Endothelial cell of umbilical vein (primary cell): ENCODE data around the gene FOSL2. TPM values are rescaled to one million over a fixed set of nuclear protein-coding genes. Genes with fewer than 3 reads are reported as not detected.

Experiments
- BruUV-seq: library from RNA; stranded (reverse); fragments of 400-500 nt; replicated peaks from 2 replicates; lab custom pipeline; 2021; lab: Mats Ljungman, UMichigan
- CTCF ChIA-PET: fragments of 300-600, 350-600 bp; sonication (Branson Sonifier 250); formaldehyde crosslinking; loops from one replicate; lab custom pipeline; 2021; ENCODE audit warnings: antibody characterized with exemption, inconsistent platforms; lab: Charles Lee
- POLR2A ChIA-PET: fragments of 300-600, 350-600 bp; sonication (Branson Sonifier 250); formaldehyde crosslinking; loops from one replicate; lab custom pipeline; 2021; ENCODE audit warnings: antibody characterized with exemption, inconsistent platforms; lab: Charles Lee
- DNase-seq: peaks from one replicate; pipeline ENCODE4 v3.0.0-alpha.2; 2011; ENCODE audit warnings: low read depth, low spot score
- FAIRE-seq: peaks from 2 replicates; lab custom pipeline; 2011; peaks lifted over from hg19 to GRCh38; lab: Jason Lieb, UNC
- H2AFZ ChIP-seq: 2 replicates; pipeline ENCODE4 v1.6.0; 2012; ENCODE audit warnings: low read depth, low read length, control low read depth, inconsistent platforms
- H3K27ac ChIP-seq: 2 replicates; pipeline ENCODE4 v1.5.1; 2011; ENCODE audit warnings: low read depth, mild to moderate bottlenecking, control low read depth, low read length, moderate library complexity; ENCODE audit not compliant: insufficient read depth
- H3K27me3 ChIP-seq, 2 experiments: 2 replicates each; pipeline versions ENCODE4 v1.6.0 to v1.6.1; 2011; ENCODE audit warnings: low read length in 2 of 2, mixed read lengths in 1 of 2; ENCODE audit not compliant: control insufficient read depth in 2 of 2, insufficient read depth in 2 of 2
- H3K36me3 ChIP-seq, 2 experiments: 2 replicates in 1 of 2; 3 replicates in 1 of 2; pipeline ENCODE4 v1.5.1; 2011; ENCODE audit warnings: low read length in 2 of 2, mild to moderate bottlenecking in 1 of 2, moderate library complexity in 1 of 2; ENCODE audit not compliant: control insufficient read depth in 2 of 2, insufficient read depth in 2 of 2; ENCODE audit errors: extremely low read depth in 1 of 2
- H3K4me1 ChIP-seq: 3 replicates; pipeline ENCODE4 v1.5.1; 2011; ENCODE audit warnings: mild to moderate bottlenecking, low read length; ENCODE audit not compliant: control insufficient read depth, insufficient read depth; ENCODE audit errors: extremely low read depth
- H3K4me2 ChIP-seq: 2 replicates; pipeline ENCODE4 v1.6.1; 2011; ENCODE audit warnings: low read length, control low read depth, mixed read lengths; ENCODE audit not compliant: insufficient read depth
- H3K4me3 ChIP-seq, 3 experiments: fragments of 200-600 bp in 1 of 3; sonication (generic), shearing (Covaris generic) in 1 of 3; replicated peaks in 1 of 3; 2 replicates each; pipeline ENCODE4 v1.5.1; 2011 to 2016; ENCODE audit warnings: control low read depth in 3 of 3, low read length in 3 of 3, mild to moderate bottlenecking in 2 of 3, inconsistent platforms in 1 of 3, low read depth in 1 of 3, moderate library complexity in 1 of 3; ENCODE audit not compliant: insufficient read depth in 1 of 3
- H3K79me2 ChIP-seq: 2 replicates; pipeline ENCODE4 v1.6.0; 2012; ENCODE audit warnings: low read length, inconsistent platforms; ENCODE audit not compliant: control insufficient read depth, insufficient read depth
- H3K9ac ChIP-seq: replicated peaks from 2 replicates; pipeline ENCODE3; 2011; ENCODE audit warnings: low read length, control low read depth; ENCODE audit not compliant: insufficient read depth; ENCODE audit errors: extremely low read depth
- H3K9me1 ChIP-seq: replicated peaks from 3 replicates; pipeline ENCODE4 v1.6.0; 2011; ENCODE audit warnings: mild to moderate bottlenecking, low read length; ENCODE audit not compliant: control insufficient read depth, insufficient read depth; ENCODE audit errors: extremely low read depth
- H3K9me3 ChIP-seq: replicated peaks from 2 replicates; pipeline ENCODE4 v1.5.1; 2012; ENCODE audit warnings: low read length, inconsistent platforms; ENCODE audit not compliant: control insufficient read depth, insufficient read depth
- H4K20me1 ChIP-seq: replicated peaks from 2 replicates; pipeline ENCODE3; 2011; ENCODE audit warnings: mild to moderate bottlenecking, low read length; ENCODE audit not compliant: control insufficient read depth, insufficient read depth; ENCODE audit errors: extremely low read depth
- CTCF ChIP-seq, 2 donors: IDR thresholded peaks; 1 replicate in 1 of 2; 2 replicates in 1 of 2; pipeline ENCODE4 v1.5.1; 2011; ENCODE audit warnings: low read length in 2 of 2, mild to moderate bottlenecking in 2 of 2, moderate library complexity in 2 of 2, control low read depth in 1 of 2, inconsistent platforms in 1 of 2, low read depth in 1 of 2; ENCODE audit not compliant: insufficient read depth in 1 of 2; ENCODE audit errors: extremely low read depth in 1 of 2
- EZH2 ChIP-seq: IDR thresholded peaks from 2 replicates; pipeline ENCODE4 v1.6.1; 2012; ENCODE audit warnings: borderline replicate concordance, low read depth, mild to moderate bottlenecking, moderate library complexity, low read length, inconsistent platforms; ENCODE audit not compliant: severe bottlenecking
- FOS ChIP-seq: IDR thresholded peaks from 2 replicates; pipeline ENCODE4 v1.6.1; 2011; ENCODE audit warnings: mild to moderate bottlenecking, low read length, moderate library complexity, borderline replicate concordance; ENCODE audit not compliant: insufficient read depth
- GATA2 ChIP-seq: IDR thresholded peaks from 2 replicates; pipeline ENCODE4 v1.7.0; 2011; ENCODE audit warnings: low read depth, mild to moderate bottlenecking, moderate library complexity, mixed read lengths, low read length; ENCODE audit not compliant: insufficient read length, insufficient read depth
- JUN ChIP-seq: IDR thresholded peaks from 2 replicates; pipeline ENCODE4 v1.6.1; 2011; ENCODE audit warnings: borderline replicate concordance, low read depth; ENCODE audit not compliant: insufficient read length, insufficient read depth
- MAX ChIP-seq: IDR thresholded peaks from 2 replicates; pipeline ENCODE4 v1.6.1; 2011; ENCODE audit not compliant: insufficient read depth, insufficient read length
- MYC ChIP-seq: IDR thresholded peaks from one replicate; pipeline ENCODE4 v1.6.1; 2011; ENCODE audit warnings: mild to moderate bottlenecking, low read depth, low read length
- POLR2A ChIP-seq: IDR thresholded peaks from 2 replicates; pipeline ENCODE4 v1.6.1; 2012; ENCODE audit warnings: low read depth, mild to moderate bottlenecking, control low read depth, low read length
- POLR2AphosphoS5 ChIP-seq: IDR thresholded peaks from 2 replicates; pipeline ENCODE4 v1.6.1; 2012; ENCODE audit warnings: low read depth, mild to moderate bottlenecking, control low read depth, low read length, moderate library complexity; ENCODE audit not compliant: insufficient read depth
- dilution Hi-C: fragments of 300-500 bp; cut with MboI; formaldehyde crosslinking; loops from one replicate; pipeline ENCODE4 v1.15.0; 2019; ENCODE audit warnings: low sequenced_read_pairs; ENCODE audit not compliant: extremely low pct_ligation_motif_present
- intact Hi-C: fragments of 100-400 bp; cut with micrococcal nuclease; formaldehyde crosslinking; loops from one replicate; pipeline ENCODE4 v1.10.0; 2022
- polyA plus RNA-seq, 4 experiments: library from polyadenylated mRNA; depleted of rRNA in 3 of 4; stranded (reverse) in 3 of 4; unstranded in 1 of 4; fragments of >200 nt; gene quantifications; 2 replicates each; pipeline versions ENCODE4 v1.2.1 to v1.2.3, GENCODE V29; 2011 to 2012; ENCODE audit warnings: missing spikeins in 1 of 4
- total RNA-seq: library from RNA; stranded (reverse); gene quantifications from 2 replicates; pipeline ENCODE4 v1.2.3, GENCODE V29; 2021

FOSL2 gene
- total and polyA plus RNA-seq, 2 donors (not counting 3 experiments of a cell fraction or from before 2014, with no cell fraction given): 43.9 to 85.3 TPM

GRCh38 chr2:28394331-28394877 is 1.7 kb downstream of the FOSL2 start:
- DNase-seq (peak; percentile 63), FAIRE-seq (peak; percentile 21)
- intact Hi-C loops (no loop called here), dilution Hi-C loops (no loop called here)
- H3K4me3 ChIP-seq: peak overlapping the region; percentile 77 to 97 (median 90)
- TF ChIP-seq POLR2AphosphoS5 (peak; percentile 42), POLR2A (peak; percentile 18), EZH2 (no peak), MYC (no peak)
- H3K4me2 ChIP-seq: peak overlapping the region; percentile 96
- no peaks in the 10 kb centered on the region for H3K9me1 ChIP-seq
- ChIA-PET CTCF (interaction anchor here (1.6 kb wide), 1 partner anchor 54 kb away, joined by 4 read pairs; no protein-coding TSS in a partner anchor), POLR2A (no interaction called here)
- no peaks in the 10 kb centered on the region for H3K27me3 ChIP-seq
- H3K27ac ChIP-seq: peak overlapping the region; percentile 99
- H3K36me3 ChIP-seq: peaks cover 2 to 5% of the 10 kb centered on the region in 2 experiments
- H3K4me1 ChIP-seq: peaks cover 39% of the 10 kb centered on the region
- H3K9me3 ChIP-seq: no peaks in the 10 kb centered on the region
- no peak overlapping the region for H2AFZ ChIP-seq
- peak overlapping the region; percentile 99 for H3K9ac ChIP-seq
- no TSS peak for BruUV-seq
- H3K79me2 ChIP-seq: peaks cover 64% of the 10 kb centered on the region
- H4K20me1 ChIP-seq: no peaks in the 10 kb centered on the region

- DNase-seq: no peak
- no peaks in the 10 kb centered on the region for H3K9me1 ChIP-seq
- no peaks in the 10 kb centered on the region for H3K27me3 ChIP-seq
- peaks cover 2 to 5% of the 10 kb centered on the region in 2 experiments for H3K36me3 ChIP-seq
- H3K79me2 ChIP-seq: peaks cover 70% of the 10 kb centered on the region
- TF ChIP-seq CTCF (IDR thresholded peaks at IDR 0.05; ENCODE audit: extremely low read depth in 1 of 2, insufficient read depth in 1 of 2, low read depth in 1 of 2, low read length in 2 of 2): no peak
- TF ChIP-seq MYC: no peak
- TF ChIP-seq GATA2: no peak
- no peak for TF ChIP-seq FOS
- no peak for TF ChIP-seq JUN
- TF ChIP-seq EZH2: no peak
- TF ChIP-seq MAX: no peak
- TF ChIP-seq POLR2A: no peak
- TF ChIP-seq POLR2AphosphoS5: no peak
- H3K9ac ChIP-seq: peak overlapping the region; percentile 99
- H3K4me2 ChIP-seq: peak overlapping the region; percentile 96
- no peak overlapping the region for H2AFZ ChIP-seq
- FAIRE-seq: no peak
- intact Hi-C loops: no loop called here
- no TSS peak for BruUV-seq
- H4K20me1 ChIP-seq: no peaks in the 10 kb centered on the region
- ChIA-PET POLR2A (interaction anchor here (1.6 kb wide), 1 partner anchor 119 kb away, joined by 10 read pairs; no protein-coding TSS in a partner anchor), CTCF (interaction anchor here (1.6 to 2.8 kb wide), 3 partner anchors 12 to 691 kb away, joined by 4 to 15 read pairs (median 14); no protein-coding TSS in a partner anchor)
- H3K4me1 ChIP-seq: peaks cover 38% of the 10 kb centered on the region
- dilution Hi-C loops: no loop called here
- H3K4me3 ChIP-seq: peak overlapping the region; percentile 77 to 97 (median 90)
- H3K27ac ChIP-seq: peak overlapping the region; percentile 99
- no peaks in the 10 kb centered on the region for H3K9me3 ChIP-seq
Observed at GRCh38 chr2:28394997-28395333, 2.3 kb downstream of the FOSL2 start.
